ENCODE data around the gene PBX3.

PBX3 gene

DNA sequence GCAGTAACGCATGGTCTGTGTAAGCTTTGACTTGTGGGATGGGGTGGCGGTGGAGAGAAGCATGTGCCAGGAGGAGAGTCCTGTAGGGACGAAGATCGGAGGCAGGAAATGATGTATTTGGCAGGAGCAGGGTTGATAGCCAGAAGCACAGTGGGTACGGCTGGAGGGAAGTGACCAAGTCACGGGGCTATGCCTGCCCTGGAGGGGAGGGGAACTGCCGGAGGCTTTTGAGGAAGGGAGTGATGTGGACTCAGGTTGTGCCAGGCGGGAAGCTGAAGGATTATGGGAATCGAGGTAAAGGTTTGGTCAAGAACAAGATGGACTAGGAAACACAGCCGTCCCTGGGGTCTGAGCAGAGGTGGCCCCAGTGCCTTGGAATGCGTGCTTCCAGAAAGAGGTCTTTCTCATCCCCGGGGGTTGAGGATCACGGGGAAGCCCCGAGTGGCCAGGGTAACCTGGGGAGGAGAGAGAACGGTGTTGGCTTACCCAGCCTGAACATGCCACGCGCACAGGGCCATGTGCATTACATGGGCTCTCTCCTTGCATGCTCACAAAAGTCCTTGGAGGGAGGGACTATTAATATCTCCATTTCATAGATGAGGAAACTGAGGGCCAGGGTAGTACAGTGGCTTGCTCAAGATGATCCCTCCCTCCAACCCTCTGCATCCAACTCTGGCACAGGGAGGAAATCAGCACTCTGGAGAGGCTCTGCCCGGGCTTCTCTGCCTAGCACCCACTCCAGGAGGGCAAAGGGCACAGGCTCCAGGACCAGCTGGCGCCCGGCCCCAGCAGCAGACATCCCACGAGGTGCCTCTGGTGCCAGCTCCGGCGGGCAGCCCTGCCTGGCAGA, 253.8 kb downstream of the PBX3 start:
- DNase-seq: no peak

DNA sequence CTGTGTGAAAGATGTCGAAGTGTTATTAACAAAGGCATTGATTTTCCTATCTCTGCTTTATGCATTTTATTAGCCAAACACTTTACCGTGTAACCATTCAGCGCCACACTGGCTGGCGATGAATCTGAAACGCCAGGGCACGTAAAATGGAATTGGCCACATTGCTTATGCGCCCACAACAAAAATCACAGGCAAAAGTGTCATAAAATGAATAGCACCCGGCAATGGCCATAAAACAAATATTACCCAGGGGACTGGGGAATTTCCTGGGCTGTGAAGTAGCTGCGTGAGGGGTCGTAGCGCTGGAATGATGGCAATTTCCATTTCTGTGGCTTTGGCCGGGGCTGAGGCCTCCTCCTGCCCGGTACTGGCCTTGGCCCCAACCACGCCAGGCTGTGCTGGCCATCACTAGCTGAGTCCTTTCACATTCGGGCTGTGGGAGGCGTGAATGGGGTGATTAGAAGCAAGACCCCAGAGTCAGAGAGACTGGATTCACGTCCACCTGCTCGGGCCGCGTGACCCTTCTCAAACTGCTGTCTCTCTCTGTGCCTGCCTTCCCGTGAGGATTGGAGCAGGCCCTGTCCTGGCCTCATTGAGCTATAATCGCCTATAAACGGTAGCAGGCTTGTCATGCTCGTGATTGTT, 254.5 kb downstream of the PBX3 start:
- no peak for DNase-seq

DNA sequence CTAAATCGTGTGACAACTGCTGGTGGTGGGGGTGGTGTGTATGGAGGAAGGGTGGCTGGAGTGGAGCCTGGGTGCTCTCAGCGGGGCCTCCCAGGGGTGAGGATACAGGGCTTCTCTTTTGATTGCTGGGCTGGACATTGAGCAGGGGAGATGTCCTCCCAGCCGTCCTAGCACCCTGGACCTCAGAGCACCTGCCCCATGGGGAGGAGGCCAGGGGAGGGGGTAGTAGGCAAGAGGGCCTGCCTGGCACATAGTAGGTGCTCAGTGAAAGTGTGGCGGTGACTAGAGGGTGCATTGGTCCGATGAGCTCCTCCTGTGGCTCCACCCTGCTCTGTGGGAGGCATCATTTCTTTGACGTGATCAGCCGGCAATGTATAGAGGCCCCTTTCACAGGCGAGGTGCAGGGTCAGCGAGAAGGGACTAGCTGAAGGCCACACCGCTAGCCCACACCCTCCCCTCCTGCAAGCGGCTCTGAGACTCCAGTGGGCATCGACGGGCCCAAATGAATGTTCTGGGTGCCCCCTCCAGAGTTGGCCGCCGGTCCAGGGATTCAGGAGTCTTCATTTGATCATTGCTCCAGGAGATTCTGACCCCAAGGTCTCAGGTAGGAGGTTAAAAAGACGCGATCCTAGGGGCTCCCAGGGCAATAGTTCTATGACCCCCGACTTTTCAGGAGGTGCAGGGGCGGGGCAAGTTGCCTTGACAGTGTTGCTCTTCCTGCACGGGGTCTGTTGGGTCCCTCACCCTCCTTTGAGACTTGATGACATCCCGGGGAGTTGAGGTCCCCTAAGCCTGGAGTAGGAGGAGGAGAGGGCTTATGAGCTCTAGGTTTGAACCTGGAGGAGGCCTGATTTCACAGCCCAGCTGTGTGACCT, 255.5 kb downstream of the PBX3 start:
- DNase-seq: no peak

DNA sequence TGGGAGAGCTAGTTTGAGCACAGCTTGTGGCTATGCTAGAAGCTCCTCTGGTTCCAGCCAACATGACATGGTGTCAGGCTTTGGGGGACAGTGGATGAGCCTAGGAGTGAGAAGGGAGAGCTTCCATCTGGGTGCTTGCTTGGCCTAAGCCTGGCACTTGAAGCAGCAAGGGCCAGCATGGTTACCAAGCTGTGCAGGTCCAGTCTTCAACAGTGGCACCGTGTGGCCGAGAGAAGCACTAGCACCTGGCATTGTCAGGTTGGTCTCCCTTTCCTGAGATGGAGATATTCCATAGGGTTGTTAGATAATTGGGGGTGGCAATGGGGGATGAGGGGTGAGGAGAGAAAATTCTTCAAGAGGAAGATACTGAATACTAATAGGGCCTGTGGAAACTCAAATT, 261.9 kb downstream of the PBX3 start:
- no peak for DNase-seq

DNA sequence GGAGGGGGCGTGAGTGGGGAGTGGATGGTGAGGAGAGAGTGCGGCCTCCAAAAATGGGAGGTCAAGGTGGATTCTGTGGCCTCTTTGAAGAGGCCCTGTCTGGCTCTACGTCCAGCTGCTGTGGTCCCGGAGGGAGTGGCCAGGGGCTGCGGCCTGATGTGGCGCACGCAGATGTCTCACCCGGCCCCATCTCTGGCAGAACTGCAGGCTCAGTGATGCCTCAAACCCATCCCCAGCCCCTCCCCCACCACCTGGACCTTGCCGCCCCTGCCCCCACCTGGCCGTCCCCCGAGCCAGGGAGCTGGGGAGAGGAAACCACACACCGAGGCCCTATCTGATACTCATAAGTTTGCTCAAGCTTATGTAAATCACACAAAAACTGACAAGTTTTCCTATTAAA, 267.6 kb downstream of the PBX3 start:
- DNase-seq: no peak

DNA sequence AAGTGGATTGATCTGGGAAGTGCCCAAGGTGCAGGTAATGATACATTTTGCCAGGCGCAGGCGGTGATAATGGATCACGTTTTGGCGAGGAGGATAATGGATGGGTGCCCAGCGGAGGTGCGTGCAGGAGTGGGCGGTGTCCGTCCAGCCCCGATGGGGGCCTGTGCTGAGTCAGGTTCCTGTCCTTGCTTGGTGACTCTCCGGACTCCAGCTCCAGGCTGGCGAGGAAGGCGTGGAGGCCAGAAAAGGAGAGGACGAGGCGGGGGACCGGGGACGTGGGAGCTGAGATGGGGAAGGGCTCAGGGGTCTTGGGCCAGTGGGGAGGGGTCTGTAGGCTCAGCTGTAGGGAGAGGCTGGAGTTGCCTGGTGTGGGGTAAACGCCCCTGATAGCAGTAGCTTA, 268.3 kb downstream of the PBX3 start:
- no peak for DNase-seq

DNA sequence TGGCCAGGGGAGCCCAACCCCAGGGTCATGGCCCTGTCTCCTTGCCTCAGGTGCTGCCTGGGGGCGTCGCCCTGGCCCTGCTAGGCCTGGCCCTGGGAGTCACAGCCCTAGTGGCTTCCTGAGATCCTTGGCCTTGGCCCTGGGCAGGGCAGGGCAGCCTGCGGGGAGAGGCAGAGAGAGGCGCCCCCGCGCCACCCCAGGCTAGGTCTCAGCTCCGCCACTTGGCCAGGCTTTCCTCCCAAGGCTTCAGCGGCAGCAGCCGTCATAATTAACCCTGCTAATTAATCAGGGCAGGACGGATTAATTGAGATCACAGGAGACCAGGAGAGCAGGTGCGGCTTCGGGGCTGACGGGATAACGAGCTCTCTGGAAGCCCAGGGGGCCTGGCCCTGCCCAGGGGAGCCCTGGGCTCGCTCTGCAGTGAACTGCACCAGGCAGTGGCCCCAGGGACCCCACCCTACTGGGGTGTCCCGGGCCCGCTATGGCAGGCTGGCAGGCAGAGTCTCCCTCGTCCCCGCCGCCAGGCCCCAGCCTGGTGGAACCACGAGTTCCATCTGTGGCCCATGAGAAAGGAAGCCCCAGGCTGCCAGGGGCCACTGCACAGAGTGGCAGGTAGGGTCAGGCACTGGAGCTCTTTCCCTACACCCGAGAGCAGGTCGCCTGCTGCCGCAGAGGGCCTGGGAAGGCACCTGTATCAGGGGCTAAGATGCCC, 269.6 kb downstream of the PBX3 start:
- DNase-seq: no peak
